GM06990 (cell line): ENCODE measurements around the gene SPATA19.

ENCODE experiments used
- DNase-seq: peaks from one replicate; pipeline ENCODE4 v3.0.0-alpha.2; 2011; ENCODE audit not compliant: insufficient read length; ENCODE audit errors: extremely low read depth
- H3K27me3 ChIP-seq: replicated peaks from 2 replicates; pipeline ENCODE4 v1.6.0; 2011; ENCODE audit warnings: low read length; ENCODE audit not compliant: control insufficient read depth, insufficient read depth
- H3K36me3 ChIP-seq: 2 replicates; pipeline ENCODE4 v1.5.1; 2011; ENCODE audit warnings: low read length; ENCODE audit not compliant: control insufficient read depth, insufficient read depth
- H3K4me3 ChIP-seq: replicated peaks from 2 replicates; pipeline ENCODE4 v1.5.1; 2011; ENCODE audit warnings: low read depth, mild to moderate bottlenecking, control low read depth, low read length
- CTCF ChIP-seq: IDR thresholded peaks from 2 replicates; pipeline ENCODE4 v1.5.1; 2011; ENCODE audit warnings: low read length, control low read depth, mild to moderate bottlenecking, inconsistent platforms; ENCODE audit not compliant: insufficient read depth, poor library complexity, severe bottlenecking

SPATA19 gene

GRCh38 chr11:133834682-133835592 lies 10.4 kb downstream of the SPATA19 start:
- no peak overlapping the region for H3K4me3 ChIP-seq
- no peaks in the 10 kb centered on the region for H3K36me3 ChIP-seq
- no peaks in the 10 kb centered on the region for H3K27me3 ChIP-seq
- peak; percentile 52 for TF ChIP-seq CTCF
- no peak for DNase-seq

GRCh38 chr11:133833898-133834681 lies 11.2 kb downstream of the SPATA19 start:
- H3K4me3 ChIP-seq, result no peak overlapping the region
- no peaks in the 10 kb centered on the region for H3K36me3 ChIP-seq
- TF ChIP-seq CTCF, result no peak
- no peaks in the 10 kb centered on the region for H3K27me3 ChIP-seq
- no peak for DNase-seq

GRCh38 chr11:133832991-133833897 lies 12.1 kb downstream of the SPATA19 start:
- Histone ChIP-seq H3K36me3 (no peaks in the 10 kb centered on the region), H3K4me3 (no peak overlapping the region), H3K27me3 (no peaks in the 10 kb centered on the region)
- TF ChIP-seq CTCF, result no peak
- no peak for DNase-seq

- Histone ChIP-seq H3K36me3 (no peaks in the 10 kb centered on the region), H3K27me3 (no peaks in the 10 kb centered on the region), H3K4me3 (no peak overlapping the region)
- no peak for TF ChIP-seq CTCF
- no peak for DNase-seq
These were observed 13.0 kb downstream of the SPATA19 start for GRCh38 chr11:133832096-133832990.
